HG02840 (cell line): ENCODE results near the gene DUXB.

Source experiments
- ATAC-seq: cut with Tn5 transposase; IDR thresholded peaks from one replicate; pipeline ENCODE4 v1.9.1; 2021; ENCODE audit warnings: mild to moderate bottlenecking, moderate library complexity, moderate number of reproducible peaks; ENCODE audit not compliant: unreplicated experiment, low FRiP score

Gene DUXB

DNA sequence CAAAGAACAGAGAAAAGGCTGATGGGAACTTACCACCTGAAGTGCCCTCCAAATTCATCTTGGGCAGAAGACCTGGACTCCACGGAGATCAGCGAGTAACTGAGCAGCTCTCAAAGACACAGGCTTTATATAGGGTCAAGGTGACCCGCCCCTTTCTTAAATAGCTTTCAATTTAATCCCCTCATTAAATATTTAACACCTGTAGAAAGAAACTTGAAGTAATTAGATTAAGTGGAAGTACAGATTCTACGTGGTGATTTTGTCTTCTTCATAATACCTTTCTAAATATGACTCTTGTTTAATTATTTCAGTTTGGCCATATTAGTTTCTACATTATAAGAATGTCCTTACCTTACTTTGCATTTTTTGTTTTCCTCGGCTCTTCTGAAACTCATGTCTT is at the start of gene DUXB:
TSS of gene DUXB (minus strand) at position 101 of the 400 bp plus-strand sequence. CDS start at position 58, 43 bp downstream.
- ATAC-seq: no peak

DNA sequence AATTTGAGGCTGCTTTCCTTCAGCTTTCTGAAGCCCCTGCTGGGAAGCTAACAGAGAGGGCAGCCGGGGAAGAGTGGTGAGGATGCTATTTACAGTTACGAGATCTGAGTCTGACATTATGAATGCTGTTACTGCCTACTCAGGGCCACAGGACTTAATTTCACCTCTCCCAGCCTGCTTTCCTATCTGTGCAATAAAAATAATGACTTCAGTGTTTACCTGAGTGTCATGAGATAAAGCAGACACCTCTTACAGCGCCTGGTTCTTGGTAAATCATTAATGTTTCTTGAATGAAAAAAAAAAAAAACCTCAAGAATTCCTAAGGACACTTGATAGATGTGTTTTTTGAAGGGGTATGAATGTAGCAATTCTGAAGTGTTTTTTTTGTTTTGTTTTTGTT is 49.3 kb upstream of the DUXB start:
- no peak for ATAC-seq

DNA sequence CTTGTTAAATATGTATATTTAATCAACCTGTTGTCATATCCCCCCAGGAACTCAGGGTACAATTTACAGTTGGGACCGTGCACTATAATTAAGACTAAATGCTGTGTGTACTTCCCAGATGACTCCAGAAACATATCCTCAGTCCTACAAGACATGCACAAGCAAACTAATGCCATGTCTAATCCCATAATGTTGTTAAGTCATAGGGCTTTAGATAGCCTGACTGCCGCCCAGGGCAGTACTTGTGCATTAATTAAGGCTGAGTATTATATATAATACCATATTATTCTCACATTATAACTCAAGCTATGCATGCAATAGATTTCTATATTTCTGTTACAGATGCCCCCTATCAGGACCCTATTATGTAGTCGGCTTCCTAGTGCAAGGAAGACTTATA is 45.1 kb upstream of the DUXB start:
- no peak for ATAC-seq

DNA sequence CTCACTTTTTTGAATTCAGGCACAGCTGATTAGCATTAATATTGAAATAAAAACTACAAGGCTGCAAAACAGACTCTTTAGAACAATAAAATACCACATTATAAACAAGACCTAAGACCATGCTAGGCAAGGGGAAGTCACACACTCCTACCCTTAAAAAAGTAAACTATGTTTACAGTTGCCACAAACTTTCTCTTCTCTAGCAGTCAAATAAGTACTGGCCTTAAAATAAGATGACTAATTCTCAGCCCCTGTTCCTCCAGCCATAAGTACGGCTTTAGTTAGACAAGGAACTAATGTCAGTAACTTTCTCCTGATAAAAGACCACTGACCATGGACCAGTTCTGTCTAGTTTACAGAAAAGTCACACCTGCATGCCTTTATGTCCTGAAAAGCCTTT is 44.6 kb upstream of the DUXB start:
- ATAC-seq: no peak

DNA sequence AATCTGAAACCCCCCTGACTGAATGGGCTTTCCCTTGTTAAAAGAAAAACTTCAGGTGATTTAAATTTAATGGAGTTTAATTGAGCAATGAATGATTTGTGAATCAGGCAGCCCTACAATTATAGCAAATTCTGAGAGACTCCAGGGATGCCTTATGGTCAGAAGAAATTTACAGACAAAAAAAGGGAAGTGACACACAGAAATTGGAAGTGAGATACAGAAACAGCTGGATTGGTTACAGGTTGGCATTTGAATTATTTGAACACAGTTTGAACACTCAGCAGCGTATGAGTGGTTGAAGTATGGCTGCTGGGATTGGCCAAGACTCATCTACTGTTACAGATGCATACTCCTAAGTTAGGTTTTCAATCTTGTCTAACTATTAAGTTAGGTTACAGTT is 44.0 kb upstream of the DUXB start:
- ATAC-seq: no peak

GRCh38 chr16:75742424-75743047 is 41.3 kb upstream of the DUXB start:
- ATAC-seq: no peak

- ATAC-seq: no peak
Observed at GRCh38 chr16:75733305-75734211, 32.3 kb upstream of the DUXB start.

- ATAC-seq: no peak
Observed at GRCh38 chr16:75732871-75733270, 31.6 kb upstream of the DUXB start.

DNA sequence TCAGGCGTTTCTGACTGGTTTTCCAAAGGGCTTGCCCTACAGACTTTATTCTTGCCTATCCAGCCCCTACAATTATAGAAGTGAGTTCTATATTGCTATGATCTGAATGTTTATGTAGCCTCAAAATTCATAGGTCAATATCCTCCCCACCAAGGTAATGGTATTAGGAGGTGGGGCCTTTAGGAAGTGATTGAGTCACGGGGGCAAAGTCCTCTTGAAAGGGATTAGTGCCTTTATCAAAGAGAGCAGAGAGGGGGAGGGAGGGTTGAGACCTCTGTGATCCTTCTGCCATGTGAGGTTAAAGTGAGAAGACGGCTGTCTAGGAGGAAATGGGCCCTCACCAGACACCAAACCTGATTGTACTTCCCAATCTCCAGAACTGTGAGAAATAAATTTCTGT is 26.0 kb upstream of the DUXB start:
- ATAC-seq: no peak

GRCh38 chr16:75726390-75726789 is 25.1 kb upstream of the DUXB start, which contains the start of gene CPHXL:
CPHXL (minus strand) TSS chr16:75726490; CDS start chr16:75726442, 48 bp downstream.
- no peak for ATAC-seq

DNA sequence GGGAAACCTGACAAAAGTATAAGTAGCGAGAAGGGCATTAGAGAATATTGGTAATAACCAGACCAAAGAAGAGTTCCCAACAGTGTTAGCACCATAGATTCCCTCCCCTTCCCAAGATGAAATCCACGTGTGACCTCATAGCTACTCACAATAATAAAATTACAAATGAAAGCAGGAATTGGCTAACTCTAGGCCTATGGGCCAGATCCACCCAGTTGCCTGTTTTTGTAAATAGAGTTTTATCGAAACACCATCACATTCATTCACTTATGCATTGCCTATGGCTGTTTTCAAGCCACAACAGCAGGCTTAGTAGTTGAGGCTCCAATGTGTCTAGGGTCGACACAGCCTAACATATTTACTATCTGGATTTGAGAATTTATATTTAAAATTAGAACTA is 17.2 kb upstream of the DUXB start:
- no peak for ATAC-seq

- no peak for ATAC-seq
Observed at GRCh38 chr16:75714661-75715060, 13.4 kb upstream of the DUXB start.

GRCh38 chr16:75710344-75710743 is 9.1 kb upstream of the DUXB start:
- no peak for ATAC-seq

DNA sequence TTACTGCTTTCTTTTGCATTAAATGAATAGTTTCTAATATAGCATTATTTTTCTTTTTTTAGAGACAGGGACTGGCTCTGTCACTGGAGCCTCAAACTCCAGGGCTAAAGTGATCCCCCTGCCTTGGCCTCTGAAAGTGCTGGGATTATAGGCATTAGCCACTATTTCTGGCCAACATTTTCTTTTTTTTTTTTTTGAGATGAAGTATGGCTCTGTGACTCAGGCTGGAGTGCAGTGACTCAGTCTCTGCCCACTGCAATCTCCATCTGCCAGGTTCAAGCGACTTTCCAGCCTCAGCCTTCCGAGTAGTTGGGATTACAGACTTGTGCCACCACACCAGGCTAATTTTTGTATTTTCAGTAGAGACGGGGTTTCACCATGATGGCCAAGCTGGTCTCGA is 2.0 kb upstream of the DUXB start:
- no peak for ATAC-seq

DNA sequence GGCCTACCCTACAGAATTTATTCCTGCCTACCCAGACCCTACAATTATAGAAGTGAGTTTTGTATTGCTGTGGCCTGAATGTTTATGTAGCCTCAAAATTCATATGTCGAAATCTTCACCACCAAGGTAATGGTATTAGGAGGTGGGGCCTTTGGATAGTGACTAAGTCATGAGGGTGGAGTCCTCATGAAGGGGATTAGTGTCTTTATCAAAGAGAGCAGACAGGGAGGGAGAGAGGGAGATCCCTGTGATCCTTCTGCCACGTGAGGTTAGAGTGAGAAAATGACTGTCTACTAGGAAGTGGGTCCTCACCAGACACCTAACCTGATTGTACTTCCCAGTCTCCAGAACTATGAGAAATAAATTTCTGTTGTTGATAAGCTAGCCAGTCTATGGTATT is 981 bp upstream of the DUXB start:
- no peak for ATAC-seq

DNA sequence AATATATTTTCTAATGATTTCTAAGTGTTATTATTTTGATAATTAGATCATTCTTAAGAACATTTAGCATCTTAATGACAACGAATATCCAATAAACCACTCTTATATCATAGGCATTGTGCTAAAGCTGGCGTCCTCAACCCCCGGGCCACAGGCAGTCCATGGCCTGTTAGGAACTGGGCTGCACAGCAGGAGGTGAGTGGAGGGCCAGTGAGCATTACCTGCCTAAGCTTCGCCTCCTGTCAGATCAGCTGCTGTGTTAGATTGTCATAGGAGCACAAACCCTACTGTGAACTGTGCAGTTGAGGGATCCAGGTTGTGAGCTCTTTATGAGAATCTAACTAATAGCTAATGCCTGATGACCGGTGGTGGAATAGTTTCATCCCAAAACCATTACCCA is 3.7 kb downstream of the DUXB start:
- no peak for ATAC-seq

GRCh38 chr16:75695708-75696107 is 5.6 kb downstream of the DUXB start:
- ATAC-seq: no peak

DNA sequence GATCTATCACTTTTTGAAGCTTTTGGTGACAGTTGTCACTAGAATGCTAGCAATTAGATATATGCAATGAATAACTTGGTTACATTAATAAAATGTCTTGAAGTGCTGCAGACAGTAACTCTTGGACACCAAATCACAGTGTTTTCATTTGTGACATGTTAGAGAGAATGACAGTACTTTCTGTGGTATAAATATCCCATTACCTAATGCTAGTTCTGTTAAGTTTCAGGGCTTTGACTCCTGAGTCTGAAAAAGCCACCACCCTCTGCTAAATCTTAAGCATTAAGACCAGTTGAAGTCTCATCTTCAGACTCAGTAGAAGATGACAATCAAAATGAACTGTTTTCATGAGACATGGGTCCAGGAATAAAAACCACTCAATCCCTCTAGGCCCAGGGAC is 13.9 kb downstream of the DUXB start:
- no peak for ATAC-seq

GRCh38 chr16:75682308-75682707 is 19.0 kb downstream of the DUXB start:
- ATAC-seq: no peak

DNA sequence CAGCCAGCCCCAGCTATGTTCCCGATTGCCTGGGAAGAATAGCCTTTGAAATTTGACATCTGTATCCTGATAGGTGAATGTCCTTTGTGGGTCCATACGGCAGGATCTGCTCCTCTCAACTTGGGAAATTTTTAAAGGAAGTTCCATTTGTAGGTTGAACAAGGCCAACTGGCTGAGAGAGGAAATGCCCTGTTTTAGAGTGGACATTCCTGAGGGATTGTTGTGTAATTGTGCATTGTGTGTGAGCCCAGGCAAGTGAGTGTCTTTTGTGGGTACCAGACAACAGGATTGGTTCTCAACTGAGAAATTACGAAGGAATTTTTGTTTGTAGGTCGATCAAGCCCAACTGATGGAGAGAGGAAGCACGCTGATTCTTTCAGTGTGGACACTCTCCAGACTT is 21.9 kb downstream of the DUXB start:
- no peak for ATAC-seq

DNA sequence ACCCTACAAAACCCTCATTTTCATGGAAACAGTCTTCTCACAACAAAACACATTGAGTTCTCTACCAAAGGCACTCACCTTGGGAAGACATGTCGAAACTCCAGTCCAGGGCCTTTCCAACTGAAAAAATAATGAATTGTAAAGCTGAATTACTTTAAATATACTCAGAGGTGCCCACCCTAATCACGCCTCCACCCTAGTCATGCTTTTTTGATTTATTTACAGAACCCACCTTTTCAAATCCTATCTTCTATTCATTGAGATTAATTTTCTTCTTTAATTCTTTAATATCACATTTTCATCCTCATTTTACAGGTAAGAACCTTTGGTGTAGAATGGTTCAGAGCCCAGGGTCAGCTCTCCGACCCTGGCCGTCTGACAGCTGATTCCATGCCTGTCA is 24.4 kb downstream of the DUXB start, which contains the start of gene CPHXL2:
TSS of gene CPHXL2 (minus strand) at position 101 of the 400 bp plus-strand sequence. CDS start at position 91, 10 bp downstream.
- no peak for ATAC-seq

- no peak for ATAC-seq
Observed at GRCh38 chr16:75667503-75667902, 33.8 kb downstream of the DUXB start.
